Measurements from ENCODE around the gene BBOF1. TPM values are rescaled to one million over a fixed set of nuclear protein-coding genes. Genes with fewer than 3 reads are reported as not detected.
A peak's percentile ranks its signal among the peaks of the same experiment; 100 is the strongest.

Gene BBOF1
- total RNA-seq, 1 donor from 2014 or later, result 6.7 TPM

DNA sequence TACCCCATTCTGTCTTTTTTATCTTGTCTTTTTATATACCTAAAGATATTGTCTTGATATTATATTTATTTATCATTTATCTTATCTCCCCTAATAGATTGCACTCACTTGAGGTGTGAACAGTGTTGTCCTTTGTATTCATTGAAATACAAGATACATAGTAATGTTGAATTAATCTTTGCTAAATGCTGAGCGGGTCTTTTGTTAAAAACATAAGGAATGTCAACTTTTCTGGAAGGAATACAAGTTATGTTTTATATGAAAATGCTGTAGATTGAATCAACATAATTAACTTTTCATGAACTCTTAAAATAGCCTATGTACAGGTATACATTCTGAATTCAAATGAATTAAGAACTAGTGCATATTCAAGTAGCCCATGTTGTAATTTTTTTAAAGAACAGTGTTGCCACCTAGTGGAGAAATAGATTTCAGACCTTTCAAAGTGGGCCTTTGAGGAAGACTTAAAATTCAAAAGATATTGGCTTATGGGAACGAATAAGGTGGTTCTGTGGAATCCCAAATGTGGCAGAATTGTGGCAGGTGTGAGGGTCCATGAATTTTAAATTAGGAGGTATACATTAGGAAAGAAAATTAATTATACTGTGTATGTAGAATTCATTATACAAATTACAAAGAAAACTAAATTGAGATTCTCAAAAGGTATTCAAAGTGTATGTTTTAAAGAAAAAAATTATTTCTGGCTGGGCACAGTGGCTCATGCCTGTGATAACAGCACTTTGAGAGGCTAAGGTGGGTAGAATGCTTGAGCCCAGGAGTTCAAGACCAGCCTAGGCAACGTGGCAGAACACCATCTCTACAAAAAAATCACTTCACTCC lies 19.1 kb downstream of the BBOF1 start:
- Histone ChIP-seq H3K4me3 (ENCODE audit: low read depth, low read length) (no peak overlapping the region), H3K36me3 (ENCODE audit: control insufficient read depth, insufficient read depth, low read length) (no peaks in the 10 kb centered on the region), H3K27me3 (ENCODE audit: control insufficient read depth, insufficient read depth, low read length) (no peaks in the 10 kb centered on the region)
- TF ChIP-seq CTCF (IDR thresholded peaks at IDR 0.05; ENCODE audit: insufficient read depth, low read length, poor library complexity, severe bottlenecking), result peak; percentile 43
- DNase-seq (ENCODE audit: low read depth), result no peak

GRCh38 chr14:74042296-74042695 lies 23.1 kb downstream of the BBOF1 start:
- H3K36me3 ChIP-seq (ENCODE audit: control insufficient read depth, insufficient read depth, low read length), result no peaks in the 10 kb centered on the region
- no peak for TF ChIP-seq CTCF (IDR thresholded peaks at IDR 0.05; ENCODE audit: insufficient read depth, low read length, poor library complexity, severe bottlenecking)
- no peaks in the 10 kb centered on the region for H3K27me3 ChIP-seq (ENCODE audit: control insufficient read depth, insufficient read depth, low read length)
- H3K4me3 ChIP-seq (ENCODE audit: low read depth, low read length), result no peak overlapping the region
- DNase-seq (ENCODE audit: low read depth), result no peak

DNA sequence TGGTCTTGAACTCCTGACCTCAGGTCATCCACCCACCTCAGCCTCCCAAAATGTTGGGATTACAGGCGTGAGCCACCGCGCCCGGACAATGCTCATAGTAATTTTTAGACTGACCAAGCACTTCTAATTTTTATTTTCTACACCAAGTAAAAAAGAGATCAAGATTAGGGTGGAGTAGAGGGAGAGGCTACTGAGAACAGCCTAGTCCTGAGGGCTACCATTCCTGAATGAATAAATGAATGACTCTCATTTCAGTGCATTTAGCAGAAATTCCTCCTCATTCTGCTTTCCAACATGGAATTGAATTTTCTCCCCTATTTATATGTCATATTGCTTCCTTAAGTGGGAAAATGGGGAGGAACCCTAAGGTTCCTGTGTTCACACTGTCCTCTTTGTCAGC lies 26.4 kb downstream of the BBOF1 start:
- no peak for DNase-seq (ENCODE audit: low read depth)
- TF ChIP-seq CTCF (IDR thresholded peaks at IDR 0.05; ENCODE audit: insufficient read depth, low read length, poor library complexity, severe bottlenecking), result no peak

DNA sequence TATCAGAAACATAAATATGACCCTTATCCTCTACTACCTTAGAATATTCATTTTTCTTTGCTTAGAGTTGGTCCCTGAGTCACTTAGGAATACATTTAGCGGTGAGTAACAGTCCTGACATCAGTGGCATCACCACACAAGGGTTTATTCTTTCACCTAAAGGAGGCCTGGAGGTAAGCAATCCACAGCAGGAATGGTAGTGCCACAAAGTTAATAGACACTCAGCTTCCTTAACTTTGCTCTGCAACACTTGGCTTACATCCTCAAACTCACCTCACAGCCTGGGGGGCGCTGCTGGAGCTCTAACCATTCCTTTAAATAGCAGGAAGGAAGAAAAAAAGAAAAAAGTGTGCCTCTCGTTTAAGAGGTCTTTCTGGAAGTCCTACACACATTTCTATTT lies 29.1 kb downstream of the BBOF1 start:
- peak; percentile 30 for TF ChIP-seq CTCF (IDR thresholded peaks at IDR 0.05; ENCODE audit: insufficient read depth, low read length, poor library complexity, severe bottlenecking)
- Histone ChIP-seq H3K36me3 (ENCODE audit: control insufficient read depth, insufficient read depth, low read length) (no peaks in the 10 kb centered on the region), H3K27me3 (ENCODE audit: control insufficient read depth, insufficient read depth, low read length) (no peaks in the 10 kb centered on the region), H3K4me3 (ENCODE audit: low read depth, low read length) (no peak overlapping the region)
- DNase-seq (ENCODE audit: low read depth), result peak; percentile 25

More for the DNA sequence above, 26.4 kb downstream of the BBOF1 start:
- H3K4me3 ChIP-seq (ENCODE audit: low read depth, low read length), result no peak overlapping the region
- H3K36me3 ChIP-seq (ENCODE audit: control insufficient read depth, insufficient read depth, low read length), result no peaks in the 10 kb centered on the region
- no peaks in the 10 kb centered on the region for H3K27me3 ChIP-seq (ENCODE audit: control insufficient read depth, insufficient read depth, low read length)

DNA sequence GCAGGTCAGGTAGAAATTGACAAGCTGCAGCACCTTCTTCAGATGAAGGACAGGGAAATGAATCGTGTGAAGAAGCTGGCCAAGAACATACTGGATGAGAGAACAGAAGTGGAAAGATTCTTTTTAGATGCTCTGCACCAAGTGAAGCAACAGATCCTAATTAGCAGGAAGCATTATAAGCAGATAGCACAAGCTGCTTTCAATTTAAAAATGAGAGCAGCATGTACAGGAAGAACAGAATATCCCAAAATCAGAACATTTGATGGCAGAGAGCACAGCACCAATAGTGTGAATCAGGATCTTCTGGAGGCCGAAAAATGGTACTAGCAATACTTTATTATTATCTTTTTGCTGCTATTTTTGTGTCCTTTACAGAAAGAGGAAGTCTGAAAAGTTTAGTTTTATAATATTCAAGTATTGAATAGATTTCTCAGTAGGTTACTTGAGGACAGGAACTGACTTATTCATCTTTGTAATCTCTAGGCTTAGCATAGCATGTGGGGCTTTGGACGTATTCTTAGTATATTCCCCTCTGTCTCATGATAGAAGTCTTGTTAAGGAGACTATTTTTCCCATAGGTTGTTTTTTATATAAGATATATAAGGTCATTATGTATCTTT lies 30.8 kb downstream of the BBOF1 start:
- DNase-seq (ENCODE audit: low read depth), result no peak
- TF ChIP-seq CTCF (IDR thresholded peaks at IDR 0.05; ENCODE audit: insufficient read depth, low read length, poor library complexity, severe bottlenecking), result no peak

More for the DNA sequence above, 30.8 kb downstream of the BBOF1 start:
- H3K4me3 ChIP-seq (ENCODE audit: low read depth, low read length), result no peak overlapping the region
- no peaks in the 10 kb centered on the region for H3K36me3 ChIP-seq (ENCODE audit: control insufficient read depth, insufficient read depth, low read length)
- no peaks in the 10 kb centered on the region for H3K27me3 ChIP-seq (ENCODE audit: control insufficient read depth, insufficient read depth, low read length)

Data from kidney epithelial cell (primary cell).